Natural killer cell treated with Interleukin-12 subunit alpha and Interleukin-12 subunit beta and Interleukin-15 and Interleukin-18, amount 100 ng/mL, for 72 hours (primary cell): ENCODE results near the gene ARAP1. TPM values are rescaled to one million over a fixed set of nuclear protein-coding genes. Genes with fewer than 3 reads are reported as not detected.

Experiments used
- ATAC-seq, 2 donors: fragments of 150-1000 bp; cut with Tn5 transposase in 1 of 2; sonication (Bioruptor Pico), chemical (Tn5 transposase) in 1 of 2; 2 replicates each; pipeline ENCODE4 v1.10.0; 2021
- DNase-seq: peaks from one replicate; pipeline ENCODE4 v3.0.0; 2022; ENCODE audit warnings: low spot score
- H3K27ac Mint-ChIP-seq, 2 donors: 1 replicate in 1 of 2; 2 replicates in 1 of 2; pipeline ENCODE4 v1.8.0; 2022; ENCODE audit warnings: mixed read lengths in 2 of 2, mild to moderate bottlenecking in 1 of 2, moderate library complexity in 1 of 2
- H3K27me3 Mint-ChIP-seq, 2 donors: 1 replicate in 1 of 2; 2 replicates in 1 of 2; pipeline ENCODE4 v1.8.0; 2022; ENCODE audit warnings: mixed read lengths in 2 of 2
- H3K36me3 Mint-ChIP-seq: one replicate; pipeline ENCODE4 v1.8.0; 2022; ENCODE audit warnings: mixed read lengths
- H3K4me1 Mint-ChIP-seq, 2 donors: 1 replicate in 1 of 2; 2 replicates in 1 of 2; pipeline ENCODE4 v1.8.0; 2022; ENCODE audit warnings: low read depth in 2 of 2, mixed read lengths in 2 of 2, mild to moderate bottlenecking in 1 of 2
- H3K4me3 Mint-ChIP-seq: one replicate; pipeline ENCODE4 v1.8.0; 2022; ENCODE audit warnings: mixed read lengths
- H3K9me3 Mint-ChIP-seq: 2 replicates; pipeline ENCODE4 v1.8.0; 2022; ENCODE audit warnings: mixed read lengths
- total RNA-seq, 2 donors: library from RNA; stranded (reverse); gene quantifications; one replicate each; pipeline ENCODE4 v1.2.3, GENCODE V29; 2022

The ARAP1 gene
- total RNA-seq, 2 donors from 2014 or later = 206 to 220 TPM

- Mint-ChIP-seq H3K27ac (peak overlapping the region; percentile 95 to 96), H3K9me3 (no peaks in the 10 kb centered on the region), H3K27me3 (no peaks in the 10 kb centered on the region), H3K36me3 (no peaks in the 10 kb centered on the region), H3K4me3 (peak overlapping the region; percentile 84), H3K4me1 (peaks cover 78 to 84% of the 10 kb centered on the region in 2 donors)
- peak in 1 of 2 donors; percentile 29 for ATAC-seq
- DNase-seq = no peak
Observed at GRCh38 chr11:72739240-72740059, 12.8 kb downstream of the ARAP1 start.

DNA sequence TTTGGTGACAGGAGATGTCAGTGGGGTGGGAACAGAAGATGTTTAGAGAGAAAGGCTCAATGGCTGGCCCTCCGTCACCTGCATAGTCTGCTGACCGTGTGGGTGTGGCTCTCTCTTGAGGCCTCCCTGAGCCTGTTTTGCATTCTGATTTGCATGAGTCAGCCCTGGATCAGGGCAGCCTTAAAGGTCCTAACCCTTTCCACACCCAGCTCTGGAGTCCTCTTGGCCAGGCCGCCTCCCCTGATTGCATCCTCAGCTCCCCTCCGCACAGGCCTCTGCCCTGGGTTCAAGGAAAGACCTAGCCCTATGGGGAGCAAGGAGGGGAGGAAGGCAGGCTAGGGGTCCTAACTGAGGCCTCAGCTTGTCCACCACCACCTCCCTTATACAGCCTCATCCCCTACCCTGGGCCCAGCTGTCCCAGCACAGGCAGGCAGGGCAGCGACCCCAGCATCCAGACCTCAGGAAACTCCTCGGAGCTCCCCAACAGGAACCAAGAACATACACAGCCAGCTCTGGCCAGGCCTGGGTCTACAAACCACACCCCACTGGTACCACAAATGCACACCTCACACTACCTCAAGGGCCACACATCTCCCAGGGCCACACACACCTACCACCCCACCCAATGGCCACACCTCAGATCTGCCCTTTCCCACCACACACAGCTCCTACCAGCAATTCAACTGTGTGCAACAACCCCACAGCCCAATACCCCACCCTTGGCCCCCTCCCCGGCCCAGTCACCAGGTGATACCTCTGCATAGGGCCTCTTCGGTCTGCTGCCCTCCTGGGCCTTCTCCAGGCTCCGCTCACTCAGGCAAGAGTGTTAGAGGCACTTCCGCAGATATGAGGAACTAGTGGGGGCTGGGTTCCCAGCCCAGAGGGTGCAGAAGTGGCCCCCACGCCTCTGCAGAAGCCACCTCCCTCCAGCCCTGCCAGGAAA lies 13.7 kb downstream of the ARAP1 start:
- Mint-ChIP-seq H3K27ac (peak overlapping the region; percentile 95 to 96), H3K36me3 (no peaks in the 10 kb centered on the region), H3K4me3 (peak overlapping the region; percentile 84), H3K27me3 (no peaks in the 10 kb centered on the region), H3K4me1 (peaks cover 69 to 75% of the 10 kb centered on the region in 2 donors), H3K9me3 (no peaks in the 10 kb centered on the region)
- ATAC-seq (peak in 1 of 2 donors; percentile 25), DNase-seq (no peak)

GRCh38 chr11:72737336-72737735 lies 14.9 kb downstream of the ARAP1 start:
- ATAC-seq = no peak
- DNase-seq = no peak
- Mint-ChIP-seq H3K27me3 (no peaks in the 10 kb centered on the region), H3K27ac (peak overlapping the region; percentile 95 to 96), H3K36me3 (no peaks in the 10 kb centered on the region), H3K4me1 (peaks cover 71 to 76% of the 10 kb centered on the region in 2 donors), H3K4me3 (peak overlapping the region; percentile 84), H3K9me3 (no peaks in the 10 kb centered on the region)

DNA sequence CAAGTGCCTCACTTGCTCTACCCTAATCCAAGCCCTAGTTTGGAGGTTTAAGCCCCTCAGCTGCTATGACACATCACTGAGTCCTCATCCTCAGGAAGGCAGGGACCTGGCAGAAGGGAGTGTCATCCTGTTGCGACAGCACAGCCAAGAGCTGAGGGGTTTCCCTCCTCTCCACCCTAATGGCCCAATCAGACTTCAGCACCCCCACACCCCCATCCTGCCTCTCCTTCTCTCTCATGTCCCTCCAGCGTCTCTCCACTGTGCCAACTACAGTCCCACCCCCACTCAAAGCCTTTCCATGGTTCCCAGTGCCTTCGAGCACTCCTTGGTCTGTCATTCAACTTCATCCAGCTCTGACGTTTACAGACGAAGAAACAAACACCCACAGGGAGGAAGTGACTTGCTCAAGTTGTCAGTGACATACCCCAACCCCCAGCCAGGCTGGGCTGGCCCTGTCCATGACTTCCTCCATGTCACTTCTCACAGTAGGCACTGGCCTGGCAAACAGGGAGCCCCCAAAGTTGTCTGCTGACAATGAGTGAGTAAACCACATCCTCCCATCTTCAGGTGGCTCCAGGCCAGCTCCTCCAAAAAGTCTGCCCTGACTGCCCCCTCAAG lies 15.6 kb downstream of the ARAP1 start:
- DNase-seq (peak; percentile 88), ATAC-seq (peak; percentile 87 to 89)
- no peaks in the 10 kb centered on the region for H3K27me3 Mint-ChIP-seq
- no peaks in the 10 kb centered on the region for H3K9me3 Mint-ChIP-seq
- peaks cover under 1% of the 10 kb centered on the region for H3K36me3 Mint-ChIP-seq
- H3K27ac Mint-ChIP-seq = peak overlapping the region; percentile 95 to 96
- peaks cover 63 to 69% of the 10 kb centered on the region in 2 donors for H3K4me1 Mint-ChIP-seq
- peak overlapping the region; percentile 84 for H3K4me3 Mint-ChIP-seq

DNA sequence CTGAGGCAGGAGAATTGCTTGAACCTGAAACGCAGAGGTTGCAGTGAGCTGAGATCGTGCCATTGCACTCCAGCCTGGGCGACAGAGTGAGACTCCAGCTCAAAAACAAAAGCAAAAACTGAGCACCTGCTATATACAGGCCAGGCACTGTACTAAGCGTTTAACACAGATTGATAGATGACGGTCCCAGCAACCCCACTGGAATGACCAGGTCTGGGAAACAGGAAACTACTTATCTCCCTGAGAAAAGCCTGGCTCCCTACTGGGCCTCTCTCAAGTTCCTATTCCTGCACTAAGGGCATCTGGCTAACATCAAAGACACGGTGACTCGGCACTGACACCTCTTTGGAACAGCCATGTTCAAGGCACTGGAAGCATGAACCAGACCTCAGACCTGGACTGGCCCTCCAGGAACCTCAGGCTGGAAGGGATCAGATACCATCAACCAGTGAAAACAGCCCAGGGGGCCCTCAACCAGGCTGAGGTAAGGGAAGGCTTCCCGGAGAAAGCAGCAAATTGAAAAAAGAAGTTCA lies 16.6 kb downstream of the ARAP1 start:
- H3K4me1 Mint-ChIP-seq = peaks cover 58 to 65% of the 10 kb centered on the region in 2 donors

DNA sequence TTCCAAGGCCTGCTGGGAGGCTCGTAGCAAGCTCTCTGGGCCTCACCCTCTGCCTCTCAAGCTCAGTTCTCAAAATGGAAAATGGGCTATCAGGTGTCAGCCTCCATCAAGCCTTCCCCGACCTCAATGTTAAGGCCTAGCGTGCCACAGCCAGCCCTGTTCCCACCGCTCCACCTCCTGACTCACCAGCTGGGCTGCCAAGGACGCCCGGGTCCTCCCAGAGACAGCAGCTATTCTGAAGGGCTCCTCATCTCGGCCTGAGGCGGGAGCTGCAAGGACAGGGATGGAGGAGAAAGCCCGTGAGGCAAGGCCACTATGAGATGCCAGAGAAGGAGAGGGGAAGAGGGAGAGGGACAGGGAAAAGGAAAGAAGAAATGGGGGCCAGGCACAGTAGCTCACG lies 19.9 kb downstream of the ARAP1 start:
- peaks cover 36 to 57% of the 10 kb centered on the region in 2 donors for H3K4me1 Mint-ChIP-seq
- no peak for ATAC-seq
- peak overlapping the region; percentile 74 to 84 for H3K27ac Mint-ChIP-seq
- DNase-seq = no peak
- H3K36me3 Mint-ChIP-seq = peaks cover 10% of the 10 kb centered on the region
- no peak overlapping the region for H3K4me3 Mint-ChIP-seq
- no peaks in the 10 kb centered on the region for H3K27me3 Mint-ChIP-seq
- H3K9me3 Mint-ChIP-seq = no peaks in the 10 kb centered on the region

More for the DNA sequence above, 16.6 kb downstream of the ARAP1 start:
- no peak for ATAC-seq
- DNase-seq = no peak
- Mint-ChIP-seq H3K27ac (peak overlapping the region; percentile 95 to 96), H3K36me3 (peaks cover 9% of the 10 kb centered on the region), H3K27me3 (no peaks in the 10 kb centered on the region), H3K9me3 (no peaks in the 10 kb centered on the region), H3K4me3 (peak overlapping the region; percentile 25)

GRCh38 chr11:72730737-72731136 lies 21.5 kb downstream of the ARAP1 start:
- ATAC-seq (no peak), DNase-seq (no peak)
- Mint-ChIP-seq H3K4me3 (no peak overlapping the region), H3K9me3 (no peaks in the 10 kb centered on the region), H3K36me3 (peaks cover 10% of the 10 kb centered on the region), H3K4me1 (peaks cover 27 to 52% of the 10 kb centered on the region in 2 donors), H3K27me3 (no peaks in the 10 kb centered on the region), H3K27ac (peak overlapping the region; percentile 34 to 45)

GRCh38 chr11:72730243-72730642 lies 22.0 kb downstream of the ARAP1 start:
- DNase-seq (no peak), ATAC-seq (no peak)
- no peak overlapping the region for H3K4me3 Mint-ChIP-seq
- H3K4me1 Mint-ChIP-seq = peaks cover 32 to 52% of the 10 kb centered on the region in 2 donors
- no peaks in the 10 kb centered on the region for H3K9me3 Mint-ChIP-seq
- no peaks in the 10 kb centered on the region for H3K27me3 Mint-ChIP-seq
- peaks cover 10% of the 10 kb centered on the region for H3K36me3 Mint-ChIP-seq
- H3K27ac Mint-ChIP-seq = peak overlapping the region; percentile 34 to 45

DNA sequence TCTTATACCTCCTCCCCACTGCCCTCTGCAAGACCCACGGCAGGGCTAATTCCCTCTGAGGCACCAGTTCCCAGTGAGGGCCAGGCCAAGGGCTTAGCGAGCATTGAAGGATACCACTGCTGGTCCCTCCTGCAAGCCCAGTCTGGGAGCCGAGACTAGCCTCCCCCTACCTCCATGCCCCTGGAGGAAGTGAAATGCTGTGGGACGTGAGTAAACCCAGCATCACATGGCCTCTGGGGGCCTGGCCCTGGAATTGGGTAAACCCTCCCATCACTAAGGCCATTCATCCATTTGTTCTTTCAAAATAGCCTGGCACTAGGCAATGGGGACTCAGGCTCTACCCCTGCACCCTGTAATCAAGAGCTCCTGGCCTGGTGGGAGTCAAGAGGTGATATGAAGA lies 24.7 kb downstream of the ARAP1 start:
- Mint-ChIP-seq H3K36me3 (peaks cover 10% of the 10 kb centered on the region), H3K27ac (peak overlapping the region; percentile 34 to 52), H3K27me3 (no peaks in the 10 kb centered on the region), H3K4me1 (peaks cover 31 to 59% of the 10 kb centered on the region in 2 donors), H3K9me3 (no peaks in the 10 kb centered on the region), H3K4me3 (no peak overlapping the region)
- DNase-seq = no peak
- ATAC-seq = no peak

DNA sequence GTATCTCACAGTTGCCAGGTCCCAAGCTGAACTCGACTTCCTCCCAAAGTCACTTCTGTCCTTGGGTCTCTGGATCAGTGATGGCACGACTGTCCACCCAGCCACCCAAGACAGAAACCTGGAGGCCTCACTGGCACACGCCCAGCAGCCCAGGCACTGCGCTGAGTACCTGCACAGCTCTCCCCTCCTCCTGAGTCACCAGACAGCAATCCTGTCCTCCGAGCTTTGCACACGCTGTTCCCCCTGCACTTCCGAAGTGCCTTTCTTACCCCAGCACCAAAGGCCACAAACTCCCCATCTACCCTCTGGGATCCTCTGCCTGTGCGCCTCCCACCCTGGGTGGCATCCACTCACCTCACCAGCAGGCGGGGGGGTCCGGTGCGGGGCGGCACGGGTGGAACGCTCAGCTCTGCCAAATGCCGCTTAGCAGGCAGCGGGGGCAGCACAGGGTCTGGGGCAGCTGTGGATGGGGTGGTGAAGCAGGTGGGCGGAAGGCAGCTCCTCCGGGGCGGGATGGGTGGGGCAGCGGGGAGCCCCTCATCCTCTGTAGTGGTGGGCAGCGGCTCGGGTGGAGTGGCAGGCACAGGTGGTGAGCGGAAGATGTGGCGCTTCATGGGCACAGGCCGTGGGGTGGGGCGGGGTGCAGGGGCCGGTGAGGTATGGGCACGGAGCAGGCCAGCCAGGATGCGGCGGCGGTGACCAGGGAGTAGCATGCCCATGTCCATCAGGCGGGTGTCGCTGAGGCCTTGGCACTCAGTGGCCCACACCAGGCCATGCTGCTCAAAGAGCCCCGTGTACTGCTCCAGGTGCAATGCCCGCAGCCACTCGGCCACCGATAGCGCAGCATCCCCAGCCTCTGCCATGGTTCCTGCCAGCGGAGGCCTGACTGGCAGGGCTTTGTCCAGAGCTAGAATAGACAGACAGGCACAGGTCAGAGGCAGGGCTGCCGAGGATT lies 25.7 kb downstream of the ARAP1 start:
- Mint-ChIP-seq H3K4me3 (no peak overlapping the region), H3K27me3 (no peaks in the 10 kb centered on the region), H3K9me3 (no peaks in the 10 kb centered on the region), H3K4me1 (peaks cover 39 to 66% of the 10 kb centered on the region in 2 donors), H3K27ac (peak overlapping the region; percentile 41 to 78), H3K36me3 (peaks cover 10% of the 10 kb centered on the region)
- no peak for DNase-seq
- no peak for ATAC-seq

DNA sequence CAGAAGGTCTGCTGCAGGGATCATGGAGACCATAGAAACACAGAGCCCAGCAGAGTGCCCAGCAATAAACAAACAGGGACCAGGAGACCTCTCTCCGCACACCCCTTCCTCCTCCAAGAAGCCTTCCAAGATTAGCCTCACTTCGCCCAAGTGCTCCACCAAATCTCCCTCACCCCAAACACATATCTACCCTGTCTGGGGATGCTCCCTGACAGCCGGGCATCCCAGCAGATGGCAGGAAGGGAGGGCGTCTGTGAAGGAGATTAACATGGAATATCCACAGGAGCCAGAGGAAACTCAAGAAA lies 26.5 kb downstream of the ARAP1 start:
- peaks cover 42 to 72% of the 10 kb centered on the region in 2 donors for H3K4me1 Mint-ChIP-seq
- H3K4me3 Mint-ChIP-seq = peak overlapping the region; percentile 3
- H3K27me3 Mint-ChIP-seq = no peaks in the 10 kb centered on the region
- DNase-seq = no peak
- peaks cover 3% of the 10 kb centered on the region for H3K36me3 Mint-ChIP-seq
- H3K27ac Mint-ChIP-seq = peak overlapping the region; percentile 41 to 78
- no peak for ATAC-seq
- no peaks in the 10 kb centered on the region for H3K9me3 Mint-ChIP-seq

- Mint-ChIP-seq H3K27me3 (no peaks in the 10 kb centered on the region), H3K4me1 (peaks cover 43 to 73% of the 10 kb centered on the region in 2 donors), H3K9me3 (no peaks in the 10 kb centered on the region), H3K4me3 (peak overlapping the region; percentile 3), H3K27ac (peak overlapping the region; percentile 41 to 78), H3K36me3 (no peaks in the 10 kb centered on the region)
- ATAC-seq = peak; percentile 28 to 34
- no peak for DNase-seq
Observed at GRCh38 chr11:72724851-72725723, 27.1 kb downstream of the ARAP1 start.
